ENCODE data around the gene RETN. TPM values are rescaled to one million over a fixed set of nuclear protein-coding genes. Genes with fewer than 3 reads are reported as not detected.

Gene RETN
- total and polyA plus RNA-seq, 2 donors (not counting 3 experiments of a cell fraction or from before 2014, with no cell fraction given) = not detected

GRCh38 chr19:7645656-7646425, 23.0 kb upstream of the RETN start:
- POLR2A ChIA-PET = no interaction called here
- no TSS peak for BruUV-seq (replicated peaks)

More at GRCh38 chr19:7645656-7646425, 23.0 kb upstream of the RETN start:
- dilution Hi-C loops (cut with MboI; ENCODE audit: extremely low pct_ligation_motif_present, low sequenced_read_pairs) (no loop called here), intact Hi-C loops (cut with micrococcal nuclease) (no loop called here)
- Histone ChIP-seq H4K20me1 (replicated peaks; ENCODE audit: control insufficient read depth, extremely low read depth, insufficient read depth, low read length) (no peaks in the 10 kb centered on the region), H2AFZ (ENCODE audit: low read depth, low read length) (no peak overlapping the region), H3K9me1 (replicated peaks; ENCODE audit: control insufficient read depth, extremely low read depth, insufficient read depth, low read length) (no peaks in the 10 kb centered on the region), H3K4me2 (ENCODE audit: insufficient read depth, low read length) (no peak overlapping the region), H3K27me3 (ENCODE audit: control insufficient read depth in 2 of 2, insufficient read depth in 2 of 2, low read length in 2 of 2) (peaks cover 0 to 2% of the 10 kb centered on the region in 2 experiments), H3K27ac (ENCODE audit: insufficient read depth, low read depth, low read length) (no peak overlapping the region), H3K36me3 (ENCODE audit: control insufficient read depth in 2 of 2, extremely low read depth in 1 of 2, insufficient read depth in 2 of 2, low read length in 2 of 2) (no peaks in the 10 kb centered on the region), H3K9ac (replicated peaks; ENCODE audit: extremely low read depth, insufficient read depth, low read length) (no peak overlapping the region), H3K4me1 (ENCODE audit: control insufficient read depth, extremely low read depth, insufficient read depth, low read length) (no peaks in the 10 kb centered on the region), H3K4me3 (replicated peaks in 1 of 3; ENCODE audit: insufficient read depth in 1 of 3, low read depth in 1 of 3, low read length in 3 of 3) (no peak overlapping the region), H3K9me3 (replicated peaks; ENCODE audit: control insufficient read depth, insufficient read depth, low read length) (no peaks in the 10 kb centered on the region), H3K79me2 (ENCODE audit: control insufficient read depth, insufficient read depth, low read length) (no peaks in the 10 kb centered on the region)
- FAIRE-seq (no peak), DNase-seq (ENCODE audit: low read depth, low spot score) (no peak)
- no peak for TF ChIP-seq GATA2 (IDR thresholded peaks at IDR 0.05; ENCODE audit: insufficient read depth, insufficient read length, low read depth, low read length)
- no peak for TF ChIP-seq EZH2 (IDR thresholded peaks at IDR 0.05; ENCODE audit: borderline replicate concordance, low read depth, low read length, severe bottlenecking)
- TF ChIP-seq CTCF (IDR thresholded peaks at IDR 0.05; ENCODE audit: extremely low read depth in 1 of 2, insufficient read depth in 1 of 2, low read depth in 1 of 2, low read length in 2 of 2) = no peak
- no peak for TF ChIP-seq MYC (IDR thresholded peaks at IDR 0.05; ENCODE audit: low read depth, low read length)
- TF ChIP-seq MAX (IDR thresholded peaks at IDR 0.05; ENCODE audit: insufficient read depth, insufficient read length) = no peak
- TF ChIP-seq FOS (IDR thresholded peaks at IDR 0.05; ENCODE audit: borderline replicate concordance, insufficient read depth, low read length) = no peak
- no peak for TF ChIP-seq JUN (IDR thresholded peaks at IDR 0.05; ENCODE audit: borderline replicate concordance, insufficient read depth, insufficient read length, low read depth)
- no peak for TF ChIP-seq POLR2AphosphoS5 (IDR thresholded peaks at IDR 0.05; ENCODE audit: insufficient read depth, low read depth, low read length)
- no peak for TF ChIP-seq POLR2A (IDR thresholded peaks at IDR 0.05; ENCODE audit: low read depth, low read length)
- CTCF ChIA-PET = no interaction called here

Data from endothelial cell of umbilical vein (primary cell).